Lower lobe of right lung (tissue), 2 donors: ENCODE results near the gene CD2AP. TPM values are rescaled to one million over a fixed set of nuclear protein-coding genes. Genes with fewer than 3 reads are reported as not detected.
"Not testable (repeated sequence)": the region's sequence is repeated elsewhere in the genome, so short reads cannot be mapped to it uniquely, and the experiment has no call there.

ENCODE experiments used
- ATAC-seq, 2 donors: fragments of 200-7000 bp; cut with Tn5 transposase; one replicate each; pipeline ENCODE4 v1.9.1; 2020 to 2022; ENCODE audit warnings: mild to moderate bottlenecking in 2 of 2, moderate library complexity in 2 of 2
- DNase-seq: peaks from one replicate; pipeline ENCODE4 v3.0.0-alpha.2; 2020
- H3K27ac ChIP-seq: fragments of 200-600 bp; one replicate; pipeline ENCODE4 v1.8.0; 2022
- H3K27me3 ChIP-seq: fragments of 200-600 bp; one replicate; pipeline ENCODE4 v1.8.0; 2022; ENCODE audit warnings: low read depth
- H3K36me3 ChIP-seq: fragments of 200-600 bp; one replicate; pipeline ENCODE4 v1.8.0; 2022; ENCODE audit warnings: mild to moderate bottlenecking
- H3K4me1 ChIP-seq: fragments of 200-600 bp; one replicate; pipeline ENCODE4 v1.8.0; 2022
- H3K4me3 ChIP-seq: fragments of 200-600 bp; one replicate; pipeline ENCODE4 v1.8.0; 2022; ENCODE audit warnings: mild to moderate bottlenecking
- H3K9me3 ChIP-seq: fragments of 200-600 bp; one replicate; pipeline ENCODE4 v1.8.0; 2022
- CTCF ChIP-seq: fragments of 200-600 bp; IDR thresholded peaks from one replicate; pipeline ENCODE4 v1.8.0; 2022; ENCODE audit warnings: antibody characterized with exemption, mild to moderate bottlenecking
- intact Hi-C: fragments of 100-400 bp; cut with DNase I; formaldehyde crosslinking; loops from one replicate; pipeline ENCODE4 v1.11.0; 2022
- total RNA-seq: library from RNA; stranded (reverse); fragmentation: NEBNext Ultra II Directional; extraction: Animal tissue kit (Norgen Biotek cat#: 25700); gene quantifications from one replicate; pipeline ENCODE4 v1.2.1, GENCODE V29; 2021
- donor health status: DM: no; HTN: yes; CAD: no; lungs with severe emphysema.

The CD2AP gene
- total RNA-seq, 1 donor from 2014 or later: 38.1 TPM

GRCh38 chr6:47435254-47435612 is 42.4 kb upstream of the CD2AP start:
- DNase-seq: no peak

DNA sequence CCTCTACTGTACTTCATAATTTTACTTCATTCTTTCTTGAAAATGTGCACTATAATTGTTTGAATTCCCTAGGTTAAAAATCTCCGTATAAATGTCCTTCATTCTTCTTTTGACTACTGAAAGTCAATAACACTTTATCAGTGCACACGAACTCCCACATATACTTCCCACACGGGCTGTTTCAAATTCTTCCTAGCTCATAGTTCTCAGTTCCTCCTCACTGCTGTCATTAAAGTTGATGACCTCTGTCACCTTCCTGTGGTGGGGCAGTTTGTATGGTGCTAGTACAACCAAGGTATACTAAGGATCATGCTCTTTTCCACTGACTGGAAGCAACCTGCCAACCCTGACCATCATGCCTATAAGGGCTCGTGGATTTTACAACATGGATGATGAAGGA is 40.0 kb upstream of the CD2AP start:
- TF ChIP-seq CTCF: no peak
- DNase-seq (no peak), ATAC-seq (peak in 1 of 2 donors; percentile 29)
- Histone ChIP-seq H3K4me1 (peaks cover 9% of the 10 kb centered on the region), H3K4me3 (no peak overlapping the region), H3K27ac (no peak overlapping the region), H3K36me3 (no peaks in the 10 kb centered on the region), H3K27me3 (no peaks in the 10 kb centered on the region), H3K9me3 (no peaks in the 10 kb centered on the region)
- intact Hi-C loops: no loop called here

More at GRCh38 chr6:47435254-47435612, 42.4 kb upstream of the CD2AP start:
- Histone ChIP-seq H3K27me3 (no peaks in the 10 kb centered on the region), H3K9me3 (no peaks in the 10 kb centered on the region), H3K4me1 (peaks cover 9% of the 10 kb centered on the region), H3K36me3 (no peaks in the 10 kb centered on the region), H3K4me3 (no peak overlapping the region), H3K27ac (no peak overlapping the region)
- no peak for ATAC-seq
- intact Hi-C loops: no loop called here
- TF ChIP-seq CTCF: no peak

DNA sequence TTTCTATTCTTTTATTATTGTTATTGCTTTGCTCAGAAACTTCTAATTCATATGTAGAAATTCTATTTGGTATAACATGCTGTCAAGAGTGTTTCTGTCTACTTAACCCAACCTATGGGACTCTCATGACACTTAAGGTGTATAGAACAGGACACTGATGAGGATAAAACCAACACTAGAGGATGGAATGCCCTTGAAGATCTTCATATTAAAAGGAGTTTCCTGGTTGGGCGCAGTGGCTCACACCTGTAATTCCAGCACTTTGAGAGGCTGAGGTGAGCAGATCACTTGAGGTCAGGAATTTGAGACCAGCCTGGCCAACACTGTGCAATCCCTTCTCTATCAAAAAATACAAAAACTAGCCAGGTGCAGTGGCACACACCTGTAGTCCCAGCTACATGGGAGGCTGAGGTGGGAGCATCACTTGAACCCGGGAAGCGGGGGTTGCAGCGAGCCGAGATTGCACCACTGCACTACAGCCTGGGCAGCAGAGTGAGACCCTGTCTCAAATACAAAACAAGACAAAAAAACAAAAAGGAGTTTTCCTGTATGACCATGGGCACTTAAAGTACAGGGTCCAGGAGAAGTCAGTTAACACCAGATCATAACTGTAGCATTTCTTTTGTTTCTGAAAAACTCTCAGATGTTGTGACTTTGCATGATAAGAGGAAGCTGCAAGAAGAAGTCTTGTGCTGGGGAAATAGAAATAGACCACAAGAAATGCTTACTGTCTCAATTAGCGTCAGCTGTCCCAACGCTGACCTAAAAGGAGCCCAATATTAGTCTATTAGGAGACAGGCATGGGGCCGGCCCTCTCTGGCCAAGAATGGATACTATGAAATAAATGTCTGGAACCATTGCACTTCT is 38.9 kb upstream of the CD2AP start:
- TF ChIP-seq CTCF: no peak
- Histone ChIP-seq H3K9me3 (no peaks in the 10 kb centered on the region), H3K4me1 (peaks cover 9% of the 10 kb centered on the region), H3K27me3 (no peaks in the 10 kb centered on the region), H3K4me3 (no peak overlapping the region), H3K27ac (no peak overlapping the region), H3K36me3 (no peaks in the 10 kb centered on the region)
- peak; percentile 50 to 65 for ATAC-seq
- intact Hi-C loops: no loop called here
- no peak for DNase-seq

DNA sequence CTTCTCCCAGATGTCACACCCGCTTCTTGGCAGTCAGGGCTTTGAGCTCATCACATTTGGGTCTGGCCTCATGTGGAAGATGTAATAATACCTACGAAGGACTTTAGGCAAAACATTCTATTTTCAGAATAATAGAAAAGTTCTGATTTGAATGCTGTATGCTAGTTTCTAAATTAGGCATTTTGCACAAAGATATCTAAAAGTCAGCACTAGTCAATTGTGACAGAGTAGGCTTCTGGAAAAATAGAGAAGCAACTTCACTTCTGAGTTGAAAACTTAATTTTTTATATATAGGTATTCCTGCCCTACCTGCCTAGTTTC is 38.3 kb upstream of the CD2AP start:
- intact Hi-C loops: no loop called here
- H3K4me1 ChIP-seq: peaks cover 9% of the 10 kb centered on the region
- no peaks in the 10 kb centered on the region for H3K27me3 ChIP-seq
- TF ChIP-seq CTCF: no peak
- no peak overlapping the region for H3K27ac ChIP-seq
- no peak for ATAC-seq
- no peak overlapping the region for H3K4me3 ChIP-seq
- H3K9me3 ChIP-seq: no peaks in the 10 kb centered on the region
- DNase-seq: no peak
- no peaks in the 10 kb centered on the region for H3K36me3 ChIP-seq

- intact Hi-C loops: no loop called here
- DNase-seq (no peak), ATAC-seq (no peak)
- no peak overlapping the region for H3K27ac ChIP-seq
- H3K4me3 ChIP-seq: no peak overlapping the region
- H3K4me1 ChIP-seq: peaks cover 9% of the 10 kb centered on the region
- TF ChIP-seq CTCF: no peak
- no peaks in the 10 kb centered on the region for H3K27me3 ChIP-seq
- no peaks in the 10 kb centered on the region for H3K9me3 ChIP-seq
- H3K36me3 ChIP-seq: no peaks in the 10 kb centered on the region
Observed at GRCh38 chr6:47440719-47441118, 36.9 kb upstream of the CD2AP start.

GRCh38 chr6:47444964-47445363 is 32.6 kb upstream of the CD2AP start:
- DNase-seq, H3K36me3 ChIP-seq, H3K4me3 ChIP-seq, H3K27ac ChIP-seq, H3K9me3 ChIP-seq, ATAC-seq, H3K27me3 ChIP-seq, H3K4me1 ChIP-seq, intact Hi-C loops: not testable (repeated sequence)
